Panc1 (cell line): Measurements from ENCODE around the gene TAMALIN.

Experiments
- POLR2AphosphoS5 ChIP-seq: IDR thresholded peaks from 2 replicates; pipeline ENCODE4 v1.6.1; 2012; ENCODE audit warnings: mild to moderate bottlenecking, low read depth, low read length, moderate library complexity
- SIN3A ChIP-seq: IDR thresholded peaks from 2 replicates; pipeline ENCODE4 v1.6.1; 2012; ENCODE audit warnings: low read depth, mild to moderate bottlenecking, low read length, moderate library complexity, borderline replicate concordance; ENCODE audit not compliant: insufficient read depth
- TF ChIP-seq, protein P1 (sequence below): fragments of 450-650 bp; IDR thresholded peaks from 2 replicates; pipeline ENCODE4 v1.5.1; 2017; ENCODE audit warnings: mild to moderate bottlenecking

DNA sequence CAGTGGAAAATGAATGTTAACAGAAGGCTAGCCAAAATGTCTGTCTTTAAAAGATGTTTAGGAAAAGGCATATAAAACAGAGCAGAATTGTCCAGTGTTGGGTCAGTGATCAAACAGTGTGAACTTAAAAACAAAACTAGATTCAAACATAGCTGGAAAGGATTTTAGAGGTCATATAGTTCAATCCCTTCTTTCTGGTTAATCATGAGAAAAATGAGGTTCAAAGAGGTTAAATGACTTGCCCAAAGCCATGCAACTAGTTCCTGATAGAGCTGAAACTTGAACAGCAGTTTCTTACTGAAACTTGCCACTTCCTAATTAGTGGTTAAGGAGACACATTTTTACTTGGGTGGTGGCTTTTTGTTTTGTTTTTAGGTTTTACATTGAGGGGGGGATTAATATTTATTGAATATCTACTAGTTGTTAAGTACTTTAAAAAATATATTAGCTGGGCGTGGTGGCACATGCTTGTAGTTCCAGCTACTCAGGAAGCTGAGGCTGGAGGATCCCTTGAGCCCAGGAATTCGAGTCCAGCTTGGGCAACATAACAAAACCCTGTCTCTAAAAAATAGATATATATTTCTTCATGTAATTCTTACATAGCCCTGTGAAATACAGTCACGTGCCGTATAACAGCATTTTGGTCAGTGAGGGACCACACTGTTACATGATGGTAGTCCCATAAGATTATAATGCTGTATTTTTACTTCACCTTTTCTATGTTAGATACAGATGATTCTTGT is 34.9 kb upstream of the TAMALIN start:
- TF ChIP-seq POLR2AphosphoS5 (no peak), SIN3A (no peak)
- TF ChIP-seq, protein P1, sequence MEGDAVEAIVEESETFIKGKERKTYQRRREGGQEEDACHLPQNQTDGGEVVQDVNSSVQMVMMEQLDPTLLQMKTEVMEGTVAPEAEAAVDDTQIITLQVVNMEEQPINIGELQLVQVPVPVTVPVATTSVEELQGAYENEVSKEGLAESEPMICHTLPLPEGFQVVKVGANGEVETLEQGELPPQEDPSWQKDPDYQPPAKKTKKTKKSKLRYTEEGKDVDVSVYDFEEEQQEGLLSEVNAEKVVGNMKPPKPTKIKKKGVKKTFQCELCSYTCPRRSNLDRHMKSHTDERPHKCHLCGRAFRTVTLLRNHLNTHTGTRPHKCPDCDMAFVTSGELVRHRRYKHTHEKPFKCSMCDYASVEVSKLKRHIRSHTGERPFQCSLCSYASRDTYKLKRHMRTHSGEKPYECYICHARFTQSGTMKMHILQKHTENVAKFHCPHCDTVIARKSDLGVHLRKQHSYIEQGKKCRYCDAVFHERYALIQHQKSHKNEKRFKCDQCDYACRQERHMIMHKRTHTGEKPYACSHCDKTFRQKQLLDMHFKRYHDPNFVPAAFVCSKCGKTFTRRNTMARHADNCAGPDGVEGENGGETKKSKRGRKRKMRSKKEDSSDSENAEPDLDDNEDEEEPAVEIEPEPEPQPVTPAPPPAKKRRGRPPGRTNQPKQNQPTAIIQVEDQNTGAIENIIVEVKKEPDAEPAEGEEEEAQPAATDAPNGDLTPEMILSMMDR = no peak
